Epidermal melanocyte (primary cell): ENCODE data around the gene MEI4.

Source experiments
- DNase-seq: peaks from one replicate; pipeline ENCODE4 v3.0.0; 2011; ENCODE audit warnings: low spot score; ENCODE audit not compliant: insufficient read length

Gene MEI4

DNA sequence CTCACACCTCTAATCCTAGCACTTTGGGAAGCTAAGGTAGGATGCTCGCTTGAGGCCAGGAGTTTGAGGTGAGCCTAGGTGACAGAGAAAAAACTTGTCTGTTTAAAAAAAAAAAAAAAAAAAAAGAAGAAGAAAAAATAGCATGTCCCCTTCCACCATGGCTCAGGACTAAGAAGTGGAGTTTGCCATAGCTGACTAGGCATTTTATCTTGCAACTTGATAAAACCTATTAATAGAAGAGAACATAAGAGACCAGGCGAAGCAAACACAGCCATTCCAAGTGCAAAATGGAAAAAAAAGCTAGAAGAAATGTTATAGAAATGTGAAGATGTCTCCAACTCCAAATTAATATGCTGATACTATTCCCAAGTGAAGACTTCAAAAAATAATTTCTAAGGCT, 277.5 kb downstream of the MEI4 start:
- no peak for DNase-seq

GRCh38 chr6:77930952-77931351, 278.1 kb downstream of the MEI4 start:
- DNase-seq: no peak

GRCh38 chr6:77962070-77962469, 309.2 kb downstream of the MEI4 start:
- no peak for DNase-seq

DNA sequence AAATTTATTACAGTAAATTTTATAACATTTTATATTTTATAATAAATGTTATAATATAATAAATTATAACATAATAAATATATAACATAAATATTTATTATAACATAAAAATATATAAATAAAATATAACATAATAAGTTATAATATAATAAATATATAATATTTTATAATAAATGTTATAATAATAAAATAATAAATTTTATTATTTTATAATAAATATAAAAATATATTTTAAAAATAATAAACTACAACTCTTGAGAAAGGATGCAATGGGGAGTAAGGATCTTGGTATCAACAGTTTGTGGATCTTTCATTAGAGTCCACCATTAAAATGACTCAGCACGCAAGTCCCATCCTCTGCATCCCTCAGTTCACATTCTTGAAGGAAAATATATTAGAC, 312.6 kb downstream of the MEI4 start:
- DNase-seq: no peak

DNA sequence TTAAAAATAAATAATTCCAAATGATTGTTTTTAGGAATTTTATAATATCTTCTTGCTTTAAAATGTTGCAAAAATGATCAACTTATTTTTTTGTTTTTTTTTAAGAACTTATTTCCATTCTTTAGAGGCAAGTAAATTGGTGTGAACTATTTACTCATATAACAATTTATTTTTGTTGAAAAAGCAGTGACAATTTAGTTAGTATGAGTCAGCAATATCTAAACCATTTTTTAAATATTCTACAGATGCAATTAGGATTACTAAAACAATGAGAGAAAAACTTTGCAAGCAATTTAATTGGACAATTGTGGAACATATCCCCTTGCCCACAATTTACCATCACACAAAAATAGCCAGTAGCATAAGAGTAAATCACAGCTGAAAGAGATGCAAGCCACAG, 319.5 kb downstream of the MEI4 start:
- DNase-seq: no peak
